K562 (cell line): Measurements from ENCODE around the gene ZNF862. TPM values are rescaled to one million over a fixed set of nuclear protein-coding genes. Genes with fewer than 3 reads are reported as not detected.

Source experiments
- ATAC-seq: fragments of 200-7000 bp; cut with Tn5 transposase; 3 replicates; pipeline ENCODE4 v1.9.1; 2020; ENCODE audit warnings: moderate library complexity
- BruUV-seq: library from RNA; stranded (reverse); fragments of 400-500 nt; replicated peaks from 2 replicates; lab custom pipeline; 2021; lab: Mats Ljungman, UMichigan
- CTCF ChIA-PET: fragments of 300-600 bp; formaldehyde crosslinking; extraction: SDS; loops from one replicate; lab custom pipeline; 2021; ENCODE audit warnings: low intra/inter-chr PET ratio; lab: Yijun Ruan, JAX
- POLR2A ChIA-PET: fragments of 300-600, 350-650 bp; sonication (Branson Sonifier 250); formaldehyde crosslinking; extraction: SDS; loops from one replicate; lab custom pipeline; 2021; ENCODE audit warnings: antibody characterized with exemption, inconsistent platforms; lab: Yijun Ruan, JAX
- DNase-seq, 4 experiments: peaks; one replicate each; pipeline versions ENCODE4 v3.0.0 to v3.0.0-alpha.2; 2011 to 2018; ENCODE audit warnings: low spot score in 3 of 4, mixed read lengths in 3 of 4; ENCODE audit errors: extremely low read depth in 1 of 4
- FAIRE-seq: peaks from 2 replicates; lab custom pipeline; 2011; peaks lifted over from hg19 to GRCh38; lab: Jason Lieb, UNC
- H2AFZ ChIP-seq: 2 replicates; pipeline ENCODE4 v1.6.0; 2011; ENCODE audit warnings: low read depth, low read length, control low read depth, inconsistent platforms
- H3K27ac ChIP-seq: fragments of 200-600 bp; 3 replicates; pipeline ENCODE4 v1.8.0; 2011; ENCODE audit warnings: low read depth, mild to moderate bottlenecking, control low read depth, inconsistent platforms, low read length, moderate library complexity, mixed read lengths; ENCODE audit errors: extremely low read depth
- H3K27me3 ChIP-seq, 2 experiments: fragments of 300-600 bp in 1 of 2; 2 replicates in 1 of 2; 3 replicates in 1 of 2; pipeline versions ENCODE4 v1.6.0 to v1.8.0; 2011; ENCODE audit warnings: inconsistent platforms in 2 of 2, low read length in 2 of 2, mild to moderate bottlenecking in 1 of 2, mixed read lengths in 1 of 2, moderate library complexity in 1 of 2; ENCODE audit not compliant: control insufficient read depth in 2 of 2, insufficient read depth in 2 of 2
- H3K36me3 ChIP-seq: fragments of 300-600 bp; 3 replicates; pipeline ENCODE4 v1.8.0; 2011; ENCODE audit warnings: mild to moderate bottlenecking, low read length, inconsistent platforms; ENCODE audit not compliant: control insufficient read depth, insufficient read depth
- H3K4me1 ChIP-seq, 2 experiments: fragments of 200-600 bp in 1 of 2; replicated peaks in 1 of 2; 2 replicates in 1 of 2; 3 replicates in 1 of 2; pipeline versions ENCODE4 v1.5.1 to v1.8.0; 2011; ENCODE audit warnings: inconsistent platforms in 2 of 2, low read length in 2 of 2, mild to moderate bottlenecking in 1 of 2, mixed read lengths in 1 of 2, moderate library complexity in 1 of 2; ENCODE audit not compliant: control insufficient read depth in 2 of 2, insufficient read depth in 2 of 2
- H3K4me2 ChIP-seq: 2 replicates; pipeline ENCODE4 v1.6.1; 2011; ENCODE audit warnings: low read length, control low read depth, inconsistent platforms, mixed read lengths; ENCODE audit not compliant: insufficient read depth
- H3K4me3 ChIP-seq: fragments of 200-600 bp; sonication (generic), shearing (Covaris generic); 2 replicates; pipeline ENCODE4 v1.5.1; 2016; ENCODE audit warnings: control low read depth, inconsistent platforms
- H3K79me2 ChIP-seq: fragments of 200-600 bp; 3 replicates; pipeline ENCODE4 v1.8.0; 2011; ENCODE audit warnings: low read length, inconsistent platforms; ENCODE audit not compliant: control insufficient read depth, insufficient read depth
- H3K9ac ChIP-seq, 2 experiments: 2 replicates each; pipeline versions ENCODE4 v1.6.0 to v1.6.1; 2011; ENCODE audit warnings: low read depth in 2 of 2, low read length in 2 of 2, control low read depth in 1 of 2, inconsistent platforms in 1 of 2, mild to moderate bottlenecking in 1 of 2, mixed read lengths in 1 of 2; ENCODE audit not compliant: insufficient read depth in 1 of 2
- H3K9me1 ChIP-seq: one replicate; pipeline ENCODE4 v1.6.0; 2011; ENCODE audit warnings: inconsistent platforms, mild to moderate bottlenecking, low read length, moderate library complexity; ENCODE audit not compliant: control insufficient read depth, insufficient read depth
- H3K9me3 ChIP-seq: replicated peaks from 2 replicates; pipeline ENCODE4 v1.5.1; 2011; ENCODE audit warnings: low read depth, low read length, inconsistent platforms; ENCODE audit not compliant: control insufficient read depth, insufficient read depth
- H4K20me1 ChIP-seq: replicated peaks from 2 replicates; pipeline ENCODE4 v1.6.1; 2011; ENCODE audit warnings: low read length, inconsistent platforms, mixed read lengths; ENCODE audit not compliant: control insufficient read depth, insufficient read depth
- NCOR1 ChIP-seq: fragments of 450-650 bp; IDR thresholded peaks from 2 replicates; pipeline ENCODE4 v1.6.1; 2016; ENCODE audit warnings: mild to moderate bottlenecking, moderate library complexity
- WGBS: fragments of 100-300 bp; shearing (Covaris generic); methylation state at CpG from one replicate; pipeline ENCODE4 v1.1.6; 2016; ENCODE audit warnings: low coverage, mixed read lengths; ENCODE audit not compliant: insufficient coverage; ENCODE audit errors: missing lambda C conversion rate; 5-methylcytosine and 5-hydroxymethylcytosine counted together
- in situ Hi-C: fragments of 300-500 bp; cut with MboI; formaldehyde crosslinking; loops from 4 replicates; pipeline ENCODE4 v1.15.0; 2018; ENCODE audit warnings: inconsistent platforms, mixed read lengths
- intact Hi-C: fragments of 100-400 bp; cut with micrococcal nuclease; formaldehyde crosslinking; loops from 2 replicates; pipeline ENCODE4 v1.14.2; 2022
- polyA plus RNA-seq, 8 experiments: library from polyadenylated mRNA; depleted of rRNA in 4 of 8; stranded (reverse) in 5 of 8; unstranded in 3 of 8; fragments of >200 nt; fragmentation: Nextera tagmentation in 2 of 8; fragmentation: Illumina TruSeq in 1 of 8; extraction: Ambion mirVana in 2 of 8; extraction: Trizol in 1 of 8; gene quantifications; 2 replicates each; pipeline versions ENCODE4 v1.2.1 to v1.2.3, GENCODE V29; 2011 to 2014; ENCODE audit warnings: inconsistent platforms in 1 of 8, missing spikeins in 1 of 8
- total RNA-seq, 7 experiments: library from RNA; depleted of rRNA in 6 of 7; stranded (reverse); fragments of >200 nt in 6 of 7; fragmentation: Illumina TruSeq in 2 of 7; extraction: Trizol in 2 of 7; gene quantifications; 2 replicates each; pipeline versions ENCODE4 v1.2.1 to v1.2.3, GENCODE V29; 2011 to 2021; ENCODE audit warnings: low replicate concordance in 1 of 7
- TF ChIP-seq, protein P1 (sequence below), 3 experiments: fragments of 200-800 bp in 1 of 3; fragments of 250-450 bp in 1 of 3; fragments of 450-650 bp in 1 of 3; sonication (Bioruptor Pico) in 1 of 3; sonication (Bioruptor generic) in 1 of 3; formaldehyde crosslinking in 1 of 3; IDR thresholded peaks; 2 replicates each; pipeline versions ENCODE4 v1.6.1 to v1.8.0; 2016 to 2022; ENCODE audit warnings: mild to moderate bottlenecking in 2 of 3, missing genetic modification characterization in 2 of 3, missing compliant biosample characterization in 1 of 3, moderate library complexity in 1 of 3

ZNF862 gene
- total and polyA plus RNA-seq, 9 of the 15 experiments (the other 6 are each of a cell fraction or from before 2014, with no cell fraction given), result 1.1 to 3.9 (median 2.6) TPM

DNA sequence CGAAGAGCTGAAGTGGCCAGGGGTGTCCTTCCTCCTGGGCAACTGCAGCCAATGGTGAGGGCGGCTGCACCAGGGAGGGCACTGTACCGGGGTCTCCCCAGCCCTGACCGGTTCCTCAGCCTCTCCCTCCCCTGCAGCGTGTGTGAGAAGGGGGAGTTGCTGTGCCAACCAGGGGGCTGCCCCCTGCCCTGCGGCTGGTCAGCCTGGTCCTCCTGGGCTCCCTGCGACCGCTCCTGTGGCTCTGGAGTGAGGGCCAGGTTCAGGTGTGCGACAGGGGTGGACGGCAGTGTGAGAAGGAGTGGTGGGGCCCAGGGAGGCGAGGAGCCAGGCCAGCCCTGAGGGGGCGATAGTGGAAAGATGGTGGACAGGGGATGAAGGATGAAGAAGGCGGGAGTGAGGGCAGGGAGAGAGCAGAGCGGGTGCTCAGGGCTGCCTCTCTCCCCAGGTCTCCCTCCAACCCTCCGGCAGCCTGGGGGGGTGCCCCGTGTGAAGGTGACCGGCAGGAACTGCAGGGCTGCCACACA, 34.6 kb upstream of the ZNF862 start:
- 0 out of 2 replicates have a peak, but pooled peaks cover 8% of the 10 kb centered on the region for H4K20me1 ChIP-seq
- no peaks in the 10 kb centered on the region for H3K9me1 ChIP-seq
- H3K4me3 ChIP-seq, result no peak overlapping the region
- H3K27me3 ChIP-seq, result peaks cover 2 to 50% of the 10 kb centered on the region in 2 experiments; a peak in 4 of 5 replicates
- no TSS peak for BruUV-seq
- DNase-seq, result no peak
- ATAC-seq, result peak; percentile 16
- intact Hi-C loops (no loop called here), in situ Hi-C loops (no loop called here)
- H3K79me2 ChIP-seq, result no peaks in the 10 kb centered on the region
- H2AFZ ChIP-seq, result no peak overlapping the region
- no peaks in the 10 kb centered on the region for H3K36me3 ChIP-seq
- CTCF ChIA-PET, result interaction anchor here (1.0 kb wide), 1 partner anchor 45 kb away, joined by 3 read pairs; no protein-coding TSS in a partner anchor
- no peak overlapping the region for H3K9ac ChIP-seq
- POLR2A ChIA-PET, result no interaction called here
- 1% methylated on average over 17 of the region's 17 CpGs for WGBS
- no peaks in the 10 kb centered on the region for H3K9me3 ChIP-seq
- FAIRE-seq, result no peak
- TF ChIP-seq, protein P1, sequence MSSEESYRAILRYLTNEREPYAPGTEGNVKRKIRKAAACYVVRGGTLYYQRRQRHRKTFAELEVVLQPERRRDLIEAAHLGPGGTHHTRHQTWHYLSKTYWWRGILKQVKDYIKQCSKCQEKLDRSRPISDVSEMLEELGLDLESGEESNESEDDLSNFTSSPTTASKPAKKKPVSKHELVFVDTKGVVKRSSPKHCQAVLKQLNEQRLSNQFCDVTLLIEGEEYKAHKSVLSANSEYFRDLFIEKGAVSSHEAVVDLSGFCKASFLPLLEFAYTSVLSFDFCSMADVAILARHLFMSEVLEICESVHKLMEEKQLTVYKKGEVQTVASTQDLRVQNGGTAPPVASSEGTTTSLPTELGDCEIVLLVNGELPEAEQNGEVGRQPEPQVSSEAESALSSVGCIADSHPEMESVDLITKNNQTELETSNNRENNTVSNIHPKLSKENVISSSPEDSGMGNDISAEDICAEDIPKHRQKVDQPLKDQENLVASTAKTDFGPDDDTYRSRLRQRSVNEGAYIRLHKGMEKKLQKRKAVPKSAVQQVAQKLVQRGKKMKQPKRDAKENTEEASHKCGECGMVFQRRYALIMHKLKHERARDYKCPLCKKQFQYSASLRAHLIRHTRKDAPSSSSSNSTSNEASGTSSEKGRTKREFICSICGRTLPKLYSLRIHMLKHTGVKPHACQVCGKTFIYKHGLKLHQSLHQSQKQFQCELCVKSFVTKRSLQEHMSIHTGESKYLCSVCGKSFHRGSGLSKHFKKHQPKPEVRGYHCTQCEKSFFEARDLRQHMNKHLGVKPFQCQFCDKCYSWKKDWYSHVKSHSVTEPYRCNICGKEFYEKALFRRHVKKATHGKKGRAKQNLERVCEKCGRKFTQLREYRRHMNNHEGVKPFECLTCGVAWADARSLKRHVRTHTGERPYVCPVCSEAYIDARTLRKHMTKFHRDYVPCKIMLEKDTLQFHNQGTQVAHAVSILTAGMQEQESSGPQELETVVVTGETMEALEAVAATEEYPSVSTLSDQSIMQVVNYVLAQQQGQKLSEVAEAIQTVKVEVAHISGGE (CRISPR knock-in tag; IDR thresholded peaks at IDR 0.05), result 0 out of 6 replicates have a peak, but pooled peaks of 1 of the 3 experiments have one; percentile 8
- no peak for TF ChIP-seq NCOR1
- TF ChIP-seq, all 486 proteins: peak for 1
- no peak overlapping the region for H3K27ac ChIP-seq
- no peak overlapping the region for H3K4me2 ChIP-seq
- peaks cover 0 to 37% of the 10 kb centered on the region in 2 experiments; a peak in 2 of 5 replicates for H3K4me1 ChIP-seq
